A549 (cell line): ENCODE results near the gene TMEM218. TPM values are rescaled to one million over a fixed set of nuclear protein-coding genes. Genes with fewer than 3 reads are reported as not detected.

Experiments
- ATAC-seq, 2 experiments: fragments of 200-7000 bp in 1 of 2; fragments of >200 bp in 1 of 2; cut with Nextera tagmentation in 1 of 2; cut with Tn5 transposase in 1 of 2; 3 replicates each; pipeline versions ENCODE4 v1.8.0 to v1.9.1; 2018 to 2020; ENCODE audit warnings: mild to moderate bottlenecking in 1 of 2, moderate library complexity in 1 of 2
- CTCF ChIA-PET: fragments of 300-600 bp; sonication (Branson Sonifier 250); formaldehyde crosslinking; extraction: SDS; loops from one replicate; lab custom pipeline; 2021; ENCODE audit warnings: antibody characterized with exemption, inconsistent platforms; lab: Yijun Ruan, JAX
- POLR2A ChIA-PET: fragments of 350-600 bp; formaldehyde crosslinking; extraction: SDS; loops from one replicate; lab custom pipeline; 2021; ENCODE audit warnings: antibody characterized with exemption, inconsistent platforms; lab: Yijun Ruan, JAX
- DNase-seq, 2 experiments: peaks; one replicate each; pipeline versions ENCODE4 v3.0.0 to v3.0.0-alpha.2; 2011 to 2016; ENCODE audit warnings: low read depth in 1 of 2, low spot score in 1 of 2
- FAIRE-seq: peaks from 2 replicates; lab custom pipeline; 2011; peaks lifted over from hg19 to GRCh38; lab: Jason Lieb, UNC
- H3K27ac ChIP-seq, 2 experiments: fragments of >200 bp; sonication (Bioruptor Twin); formaldehyde crosslinking; 3 replicates each; pipeline ENCODE4 v1.5.1; 2016 to 2017
- H3K4me1 ChIP-seq: fragments of >200 bp; sonication (Bioruptor Twin); formaldehyde crosslinking; 3 replicates; pipeline ENCODE4 v1.6.1; 2016
- H3K4me2 ChIP-seq: fragments of >200 bp; sonication (Bioruptor Twin); formaldehyde crosslinking; 3 replicates; pipeline ENCODE4 v1.6.1; 2016
- H3K4me3 ChIP-seq: fragments of >200 bp; sonication (Bioruptor Twin); formaldehyde crosslinking; 3 replicates; pipeline ENCODE4 v1.5.1; 2016
- H3K9me3 ChIP-seq: fragments of >200 bp; sonication (Bioruptor Twin); formaldehyde crosslinking; 3 replicates; pipeline ENCODE4 v1.6.1; 2016
- BCL3 ChIP-seq: fragments of >200 bp; sonication (Bioruptor Twin); formaldehyde crosslinking; IDR thresholded peaks from 3 replicates; pipeline ENCODE4 v1.6.1; 2016
- BHLHE40 ChIP-seq: IDR thresholded peaks from 2 replicates; pipeline ENCODE4 v1.6.1; 2012; ENCODE audit warnings: low read depth, low read length, inconsistent platforms
- CBX8 ChIP-seq: fragments of 200-600 bp; sonication (generic); IDR thresholded peaks from 2 replicates; pipeline ENCODE4 v1.6.1; 2016
- CHD2 ChIP-seq: fragments of 150-350 bp; IDR thresholded peaks from 2 replicates; pipeline ENCODE4 v1.6.1; 2014; ENCODE audit warnings: low read length; ENCODE audit not compliant: partially characterized antibody
- EP300 ChIP-seq, 2 experiments: fragments of >200 bp; sonication (Bioruptor Twin); formaldehyde crosslinking; IDR thresholded peaks; 2 replicates in 1 of 2; 3 replicates in 1 of 2; pipeline ENCODE4 v1.6.1; 2016 to 2017
- ESRRA ChIP-seq: fragments of 150-350 bp; IDR thresholded peaks from 2 replicates; pipeline ENCODE4 v1.6.1; 2014; ENCODE audit warnings: mild to moderate bottlenecking, low read length, borderline replicate concordance
- FOXS1 ChIP-seq: fragments of 250-450 bp; sonication (Bioruptor Pico); IDR thresholded peaks from 2 replicates; pipeline ENCODE4 v1.5.0; 2020; ENCODE audit warnings: mild to moderate bottlenecking, moderate library complexity
- HDAC2 ChIP-seq: fragments of 200-600 bp; sonication (generic); IDR thresholded peaks from 2 replicates; pipeline ENCODE4 v1.6.1; 2016
- HOXB13 ChIP-seq: fragments of 250-450 bp; sonication (Bioruptor Pico); IDR thresholded peaks from 2 replicates; pipeline ENCODE4 v1.5.0; 2020; ENCODE audit warnings: low read depth, mild to moderate bottlenecking, moderate library complexity
- HOXB5 ChIP-seq: fragments of 250-450 bp; sonication (Bioruptor Pico); IDR thresholded peaks from 2 replicates; pipeline ENCODE4 v1.5.0; 2020; ENCODE audit warnings: mild to moderate bottlenecking, moderate library complexity
- JUNB ChIP-seq: fragments of >200 bp; sonication (Bioruptor Twin); formaldehyde crosslinking; IDR thresholded peaks from 2 replicates; pipeline ENCODE4 v1.6.1; 2016
- MAZ ChIP-seq: fragments of 150-350 bp; IDR thresholded peaks from 2 replicates; pipeline ENCODE4 v1.6.1; 2014; ENCODE audit warnings: antibody characterized with exemption, low read depth, low read length, borderline replicate concordance
- MYC ChIP-seq: IDR thresholded peaks from 2 replicates; pipeline ENCODE4 v1.6.1; 2012; ENCODE audit warnings: mild to moderate bottlenecking, inconsistent platforms, low read length, improper control_type of control experiment, borderline replicate concordance
- PBX3 ChIP-seq: IDR thresholded peaks from 2 replicates; pipeline ENCODE4 v1.6.1; 2012
- POLR2A ChIP-seq: IDR thresholded peaks from 2 replicates; pipeline ENCODE4 v1.6.1; 2012; ENCODE audit warnings: mild to moderate bottlenecking, low read length
- RAD21 ChIP-seq, 2 experiments: fragments of >200 bp in 1 of 2; sonication (Bioruptor Twin) in 1 of 2; formaldehyde crosslinking in 1 of 2; IDR thresholded peaks in 1 of 2; conservative IDR thresholded peaks in 1 of 2; 2 replicates in 1 of 2; 3 replicates in 1 of 2; pipeline ENCODE4 v1.6.1; 2012 to 2018; ENCODE audit warnings: inconsistent platforms in 1 of 2
- RCOR1 ChIP-seq: fragments of 150-350 bp; IDR thresholded peaks from 2 replicates; pipeline ENCODE4 v1.6.1; 2014; ENCODE audit warnings: antibody characterized with exemption, low read length, low read depth
- SMC3 ChIP-seq: fragments of >200 bp; sonication (Bioruptor Twin); formaldehyde crosslinking; IDR thresholded peaks from 3 replicates; pipeline ENCODE4 v1.6.1; 2018; ENCODE audit warnings: inconsistent platforms
- TFCP2L1 ChIP-seq: fragments of 250-450 bp; sonication (Bioruptor Pico); IDR thresholded peaks from 2 replicates; pipeline ENCODE4 v1.5.0; 2021; ENCODE audit warnings: mild to moderate bottlenecking
- ZNF302 ChIP-seq: fragments of 250-450 bp; sonication (Bioruptor Pico); IDR thresholded peaks from 2 replicates; pipeline ENCODE4 v1.9.0; 2021; ENCODE audit warnings: inconsistent platforms, mild to moderate bottlenecking, moderate library complexity
- ZSCAN20 ChIP-seq: fragments of 250-450 bp; sonication (Bioruptor Pico); IDR thresholded peaks from 2 replicates; pipeline ENCODE4 v1.8.0; 2022; ENCODE audit warnings: mild to moderate bottlenecking, moderate library complexity
- WGBS: methylation state at CpG from one replicate; pipeline ENCODE4 v1.1.6; 2017; ENCODE audit errors: missing lambda C conversion rate; 5-methylcytosine and 5-hydroxymethylcytosine counted together
- polyA plus RNA-seq, 4 experiments: library from polyadenylated mRNA; depleted of rRNA in 3 of 4; stranded (reverse); fragments of >200 nt; fragmentation: RNase III in 1 of 4; extraction: RNeasy Plus Mini Kit Qiagen cat#74134 plus additional on column Dnase treatment in 1 of 4; gene quantifications; 2 replicates in 3 of 4; 3 replicates in 1 of 4; pipeline ENCODE4 v1.2.3, GENCODE V29; 2011 to 2017
- TF ChIP-seq, protein P1 (sequence below): fragments of >200 bp; sonication (Bioruptor Twin); formaldehyde crosslinking; IDR thresholded peaks from 3 replicates; pipeline ENCODE4 v1.5.1; 2016
- TF ChIP-seq, protein P2 (sequence below): fragments of 150-350 bp; IDR thresholded peaks from 2 replicates; pipeline ENCODE4 v1.6.1; 2014; ENCODE audit warnings: low read depth, mild to moderate bottlenecking, low read length

TMEM218 gene
- polyA plus RNA-seq, 2 of the 4 experiments (the other 2 are of a cell fraction): 29.1 to 34.6 TPM

DNA sequence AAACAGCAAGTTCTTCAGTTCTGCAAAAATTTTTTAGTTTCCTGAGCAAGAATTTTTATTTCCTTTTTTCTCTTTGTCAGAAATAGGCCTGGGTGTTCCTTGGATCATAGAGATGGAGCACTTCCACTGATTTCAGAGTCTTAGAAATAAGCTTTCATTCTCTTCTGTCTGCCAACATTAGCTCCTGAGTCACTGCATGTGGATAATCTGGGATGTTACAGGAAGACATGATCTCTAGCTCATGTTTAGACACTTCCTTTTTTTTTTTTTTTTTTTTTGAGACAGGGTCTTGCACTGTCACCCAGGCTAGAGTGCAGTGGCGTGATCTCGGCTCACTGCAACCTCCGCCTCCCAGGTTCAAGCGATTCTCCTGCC, 13.2 kb upstream of the TMEM218 start:
- ChIA-PET POLR2A (interaction anchor here (0.5 to 1.6 kb wide), 6 partner anchors 12 to 359 kb away, joined by 3 to 5 read pairs (median 4); partner anchors contain the start of genes CCDC15 and TMEM218), CTCF (interaction anchor here (0.8 to 3.2 kb wide), 11 partner anchors 8 to 280 kb away, joined by 3 to 19 read pairs (median 4); partner anchors contain the start of gene TMEM218)
- TF ChIP-seq JUNB (no peak), MAZ (no peak), HDAC2 (no peak)
- FAIRE-seq (no peak), DNase-seq (no peak), ATAC-seq (no peak)
- Histone ChIP-seq H3K9me3 (peaks cover 6% of the 10 kb centered on the region; the same call in 2 of the 3 replicates), H3K4me3 (no peak overlapping the region; the same call in 2 of the 3 replicates), H3K27ac (no peak overlapping the region), H3K4me1 (no peaks in the 10 kb centered on the region), H3K4me2 (peak overlapping the region; percentile 69)
- 87% methylated on average over 4 of the region's 4 CpGs for WGBS

DNA sequence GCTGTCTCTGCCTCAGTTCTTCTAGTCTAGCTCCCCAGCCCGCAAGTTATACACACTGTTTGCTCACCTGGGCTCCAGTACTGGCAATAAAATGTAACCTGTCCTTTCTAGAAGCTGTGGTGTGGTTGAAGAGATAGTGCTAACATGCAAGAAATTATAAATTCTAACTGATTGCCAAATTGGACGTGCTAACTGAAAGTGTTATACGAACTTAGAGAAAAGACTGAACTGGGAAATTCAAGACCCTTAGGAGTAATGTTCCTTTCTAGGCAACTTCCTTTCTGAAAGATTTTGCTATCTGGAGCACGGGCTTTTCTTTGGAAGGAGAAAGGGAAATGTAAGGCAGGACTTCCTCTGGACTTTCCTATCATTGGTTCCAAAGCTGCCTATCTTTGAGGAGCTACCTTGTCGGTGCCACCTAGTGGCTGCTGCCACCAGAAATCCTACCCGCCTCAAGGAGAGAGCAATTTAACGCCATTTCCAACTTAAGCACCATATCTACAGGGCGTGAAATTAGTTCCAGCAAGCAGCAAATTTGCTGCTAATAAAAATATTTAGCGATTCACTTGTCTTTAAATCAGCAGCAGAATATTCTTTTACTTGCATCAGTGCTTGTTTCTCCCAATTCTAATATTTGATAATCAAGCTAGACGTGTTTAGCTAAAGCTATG, 12.7 kb upstream of the TMEM218 start:
- ChIA-PET CTCF (interaction anchor here (1.1 to 3.2 kb wide), 12 partner anchors 9 to 281 kb away, joined by 3 to 19 read pairs (median 4); partner anchors contain the start of gene TMEM218), POLR2A (interaction anchor here (0.7 to 1.6 kb wide), 5 partner anchors 11 to 248 kb away, joined by 3 to 5 read pairs (median 4); partner anchors contain the start of genes CCDC15 and TMEM218)
- 12% methylated on average over 10 of the region's 10 CpGs for WGBS
- ATAC-seq (peak; percentile 95 to 100), DNase-seq (peak; percentile 71 to 84), FAIRE-seq (no peak)
- peak overlapping the region; percentile 35 for H3K4me3 ChIP-seq
- peaks cover 6% of the 10 kb centered on the region; the same call in 2 of the 3 replicates for H3K9me3 ChIP-seq
- H3K4me1 ChIP-seq: no peaks in the 10 kb centered on the region
- peak overlapping the region in 1 of 2 experiments; percentile 72; a peak in 3 of 6 replicates for H3K27ac ChIP-seq
- TF ChIP-seq, protein P1, sequence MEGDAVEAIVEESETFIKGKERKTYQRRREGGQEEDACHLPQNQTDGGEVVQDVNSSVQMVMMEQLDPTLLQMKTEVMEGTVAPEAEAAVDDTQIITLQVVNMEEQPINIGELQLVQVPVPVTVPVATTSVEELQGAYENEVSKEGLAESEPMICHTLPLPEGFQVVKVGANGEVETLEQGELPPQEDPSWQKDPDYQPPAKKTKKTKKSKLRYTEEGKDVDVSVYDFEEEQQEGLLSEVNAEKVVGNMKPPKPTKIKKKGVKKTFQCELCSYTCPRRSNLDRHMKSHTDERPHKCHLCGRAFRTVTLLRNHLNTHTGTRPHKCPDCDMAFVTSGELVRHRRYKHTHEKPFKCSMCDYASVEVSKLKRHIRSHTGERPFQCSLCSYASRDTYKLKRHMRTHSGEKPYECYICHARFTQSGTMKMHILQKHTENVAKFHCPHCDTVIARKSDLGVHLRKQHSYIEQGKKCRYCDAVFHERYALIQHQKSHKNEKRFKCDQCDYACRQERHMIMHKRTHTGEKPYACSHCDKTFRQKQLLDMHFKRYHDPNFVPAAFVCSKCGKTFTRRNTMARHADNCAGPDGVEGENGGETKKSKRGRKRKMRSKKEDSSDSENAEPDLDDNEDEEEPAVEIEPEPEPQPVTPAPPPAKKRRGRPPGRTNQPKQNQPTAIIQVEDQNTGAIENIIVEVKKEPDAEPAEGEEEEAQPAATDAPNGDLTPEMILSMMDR: peak; percentile 39
- TF ChIP-seq CBX8: no peak
- TF ChIP-seq PBX3: peak; percentile 86
- TF ChIP-seq SMC3: peak; percentile 26; the same call in 1 of the 3 replicates
- peak; percentile 10 to 15; a peak in 1 of 5 replicates for TF ChIP-seq RAD21 (conservative IDR thresholded peaks at IDR 0.05 in 1 of 2, IDR thresholded peaks at IDR 0.05 in 1 of 2)
- TF ChIP-seq, protein P2, sequence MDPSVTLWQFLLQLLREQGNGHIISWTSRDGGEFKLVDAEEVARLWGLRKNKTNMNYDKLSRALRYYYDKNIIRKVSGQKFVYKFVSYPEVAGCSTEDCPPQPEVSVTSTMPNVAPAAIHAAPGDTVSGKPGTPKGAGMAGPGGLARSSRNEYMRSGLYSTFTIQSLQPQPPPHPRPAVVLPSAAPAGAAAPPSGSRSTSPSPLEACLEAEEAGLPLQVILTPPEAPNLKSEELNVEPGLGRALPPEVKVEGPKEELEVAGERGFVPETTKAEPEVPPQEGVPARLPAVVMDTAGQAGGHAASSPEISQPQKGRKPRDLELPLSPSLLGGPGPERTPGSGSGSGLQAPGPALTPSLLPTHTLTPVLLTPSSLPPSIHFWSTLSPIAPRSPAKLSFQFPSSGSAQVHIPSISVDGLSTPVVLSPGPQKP: no peak
- TF ChIP-seq EP300 (IDR thresholded peaks at IDR 0.05): no peak
- TF ChIP-seq BHLHE40: no peak
- TF ChIP-seq POLR2A: no peak
- no peak for TF ChIP-seq HOXB13 (CRISPR knock-in tag)
- no peak for TF ChIP-seq TFCP2L1 (CRISPR knock-in tag)
- peak overlapping the region; percentile 69 for H3K4me2 ChIP-seq

GRCh38 chr11:125123194-125123946, 11.9 kb upstream of the TMEM218 start:
- Histone ChIP-seq H3K4me1 (no peaks in the 10 kb centered on the region), H3K9me3 (peaks cover 6% of the 10 kb centered on the region; the same call in 2 of the 3 replicates), H3K27ac (peak overlapping the region in 1 of 2 experiments; percentile 72; a peak in 3 of 6 replicates), H3K4me2 (peak overlapping the region; percentile 69), H3K4me3 (peak overlapping the region; percentile 35)
- ATAC-seq: no peak
- WGBS: 78% methylated on average over 4 of the region's 4 CpGs
- FAIRE-seq: no peak
- DNase-seq: no peak
- ChIA-PET CTCF (interaction anchor here (1.1 to 3.2 kb wide), 11 partner anchors 9 to 281 kb away, joined by 3 to 19 read pairs (median 5); partner anchors contain the start of gene TMEM218), POLR2A (interaction anchor here (1.0 to 1.6 kb wide), 2 partner anchors 11 to 12 kb away, joined by 3 to 5 read pairs; partner anchors contain the start of gene TMEM218)
- no peak for TF ChIP-seq EP300 (IDR thresholded peaks at IDR 0.05)
- no peak for TF ChIP-seq ZSCAN20 (CRISPR knock-in tag)
- no peak for TF ChIP-seq MYC
- no peak for TF ChIP-seq ESRRA
- no peak for TF ChIP-seq FOXS1 (CRISPR knock-in tag)
- no peak for TF ChIP-seq ZNF302 (CRISPR knock-in tag)
- no peak for TF ChIP-seq HOXB5
- TF ChIP-seq, protein P1: no peak
- no peak for TF ChIP-seq POLR2A
- TF ChIP-seq BCL3: no peak
- TF ChIP-seq CHD2: no peak
- TF ChIP-seq HOXB13 (CRISPR knock-in tag): no peak
- TF ChIP-seq RCOR1: no peak
